Smooth muscle cell (in vitro differentiated cells): ENCODE results near the gene TRIO. TPM values are rescaled to one million over a fixed set of nuclear protein-coding genes. Genes with fewer than 3 reads are reported as not detected.

ENCODE experiments used
- DNase-seq: peaks from one replicate; lab custom pipeline; 2025; ENCODE audit not compliant: unreplicated experiment; lab: John Stamatoyannopoulos, UW
- H2AFZ ChIP-seq: fragments of 200-600 bp; sonication (generic); 2 replicates; pipeline ENCODE4 v1.6.0; 2016; ENCODE audit warnings: antibody characterized with exemption, low read depth, mild to moderate bottlenecking
- H3F3A ChIP-seq: fragments of 200-600 bp; sonication (generic); 2 replicates; pipeline ENCODE4 v1.6.0; 2017; ENCODE audit warnings: antibody characterized with exemption, low read depth
- H3K27ac ChIP-seq: fragments of 200-600 bp; sonication (generic); 2 replicates; pipeline ENCODE4 v1.5.1; 2016; ENCODE audit warnings: low read depth, mild to moderate bottlenecking
- H3K27me3 ChIP-seq: fragments of 200-600 bp; sonication (generic); 2 replicates; pipeline ENCODE4 v1.6.1; 2016; ENCODE audit warnings: low read depth, mild to moderate bottlenecking
- H3K36me3 ChIP-seq: fragments of 200-600 bp; sonication (generic); 2 replicates; pipeline ENCODE4 v1.5.1; 2016; ENCODE audit warnings: low read depth
- H3K4me1 ChIP-seq: fragments of 200-600 bp; sonication (generic); 2 replicates; pipeline ENCODE4 v1.5.1; 2016; ENCODE audit warnings: low read depth
- H3K4me2 ChIP-seq: fragments of 200-600 bp; sonication (generic); 2 replicates; pipeline ENCODE4 v1.6.0; 2016; ENCODE audit warnings: mild to moderate bottlenecking
- H3K4me3 ChIP-seq: fragments of 200-600 bp; sonication (generic); 2 replicates; pipeline ENCODE4 v1.5.1; 2016; ENCODE audit warnings: mild to moderate bottlenecking
- H3K79me2 ChIP-seq: fragments of 200-600 bp; sonication (generic); 2 replicates; pipeline ENCODE4 v1.6.0; 2016; ENCODE audit warnings: low read depth, mild to moderate bottlenecking
- H3K9ac ChIP-seq: fragments of 200-600 bp; sonication (generic); 2 replicates; pipeline ENCODE4 v1.6.0; 2016; ENCODE audit warnings: low read depth
- H3K9me3 ChIP-seq: fragments of 200-600 bp; sonication (generic); replicated peaks from 2 replicates; pipeline ENCODE4 v1.5.1; 2016; ENCODE audit warnings: low read depth
- H4K20me1 ChIP-seq: fragments of 200-600 bp; sonication (generic); 2 replicates; pipeline ENCODE4 v1.6.0; 2016; ENCODE audit warnings: low read depth
- WGBS: methylation state at CpG from one replicate; pipeline ENCODE4 v1.1.7; 2016; ENCODE audit warnings: low lambda C conversion rate; 5-methylcytosine and 5-hydroxymethylcytosine counted together
- polyA plus RNA-seq: library from polyadenylated mRNA; unstranded; fragments of >200 nt; fragmentation: Nextera tagmentation; extraction: Ambion mirVana; gene quantifications from 2 replicates; pipeline ENCODE4 v1.2.1, GENCODE V29; 2016
- total RNA-seq: library from RNA; depleted of rRNA; stranded (reverse); fragments of >200 nt; gene quantifications from 2 replicates; pipeline ENCODE4 v1.2.3, GENCODE V29; 2014
- TF ChIP-seq, protein P1 (sequence below): fragments of 200-600 bp; sonication (generic); IDR thresholded peaks from 2 replicates; pipeline ENCODE4 v1.5.1; 2017; ENCODE audit warnings: borderline replicate concordance, mild to moderate bottlenecking, antibody characterized with exemption; ENCODE audit not compliant: insufficient read depth, poor library complexity, severe bottlenecking

Gene TRIO
- total and polyA plus RNA-seq, 2 experiments from 2014 or later, result 10.2 to 118 TPM

DNA sequence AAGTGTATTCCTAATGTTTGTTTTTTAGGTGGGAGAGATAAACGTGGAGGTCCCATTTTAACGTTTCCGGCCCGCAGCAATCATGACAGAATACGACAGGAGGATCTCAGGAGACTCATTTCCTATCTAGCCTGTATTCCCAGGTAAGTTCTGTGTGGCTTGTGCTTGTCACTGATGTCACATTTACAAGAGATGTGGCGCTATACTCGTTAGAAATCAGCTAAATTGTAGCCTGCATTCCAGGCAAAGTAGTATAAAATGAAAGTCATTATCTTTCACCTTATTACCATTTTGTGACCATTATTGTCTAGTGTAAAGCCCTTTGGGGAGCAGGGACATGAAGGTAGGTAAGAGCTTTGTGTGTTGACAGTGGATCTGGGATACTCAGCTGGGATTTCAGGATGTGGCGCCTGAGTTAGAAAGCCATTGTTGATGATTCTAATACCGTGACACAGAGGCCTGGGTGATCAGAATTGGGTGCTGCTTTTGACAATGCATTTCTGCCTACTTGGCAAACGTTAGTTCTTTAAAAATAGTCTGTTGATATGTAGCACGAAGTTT lies 137.2 kb downstream of the TRIO start:
- H3K27ac ChIP-seq, result no peak overlapping the region
- H4K20me1 ChIP-seq, result peaks cover 100% of the 10 kb centered on the region
- DNase-seq, result no peak
- no peak overlapping the region for H3K4me3 ChIP-seq
- H3F3A ChIP-seq, result peaks cover 13% of the 10 kb centered on the region
- peaks cover 10% of the 10 kb centered on the region for H3K36me3 ChIP-seq
- peaks cover 19% of the 10 kb centered on the region for H3K4me1 ChIP-seq
- H3K27me3 ChIP-seq, result no peaks in the 10 kb centered on the region
- H3K9me3 ChIP-seq, result no peaks in the 10 kb centered on the region
- WGBS, result 93% methylated on average over 11 of the region's 11 CpGs
- peaks cover 71% of the 10 kb centered on the region for H3K79me2 ChIP-seq
- no peak overlapping the region for H3K4me2 ChIP-seq
- TF ChIP-seq, protein P1, sequence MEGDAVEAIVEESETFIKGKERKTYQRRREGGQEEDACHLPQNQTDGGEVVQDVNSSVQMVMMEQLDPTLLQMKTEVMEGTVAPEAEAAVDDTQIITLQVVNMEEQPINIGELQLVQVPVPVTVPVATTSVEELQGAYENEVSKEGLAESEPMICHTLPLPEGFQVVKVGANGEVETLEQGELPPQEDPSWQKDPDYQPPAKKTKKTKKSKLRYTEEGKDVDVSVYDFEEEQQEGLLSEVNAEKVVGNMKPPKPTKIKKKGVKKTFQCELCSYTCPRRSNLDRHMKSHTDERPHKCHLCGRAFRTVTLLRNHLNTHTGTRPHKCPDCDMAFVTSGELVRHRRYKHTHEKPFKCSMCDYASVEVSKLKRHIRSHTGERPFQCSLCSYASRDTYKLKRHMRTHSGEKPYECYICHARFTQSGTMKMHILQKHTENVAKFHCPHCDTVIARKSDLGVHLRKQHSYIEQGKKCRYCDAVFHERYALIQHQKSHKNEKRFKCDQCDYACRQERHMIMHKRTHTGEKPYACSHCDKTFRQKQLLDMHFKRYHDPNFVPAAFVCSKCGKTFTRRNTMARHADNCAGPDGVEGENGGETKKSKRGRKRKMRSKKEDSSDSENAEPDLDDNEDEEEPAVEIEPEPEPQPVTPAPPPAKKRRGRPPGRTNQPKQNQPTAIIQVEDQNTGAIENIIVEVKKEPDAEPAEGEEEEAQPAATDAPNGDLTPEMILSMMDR, result no peak
- H2AFZ ChIP-seq, result no peak overlapping the region
- H3K9ac ChIP-seq, result no peak overlapping the region

GRCh38 chr5:14281746-14282181 lies 138.6 kb downstream of the TRIO start:
- H3K9me3 ChIP-seq, result no peaks in the 10 kb centered on the region
- H3K36me3 ChIP-seq, result peaks cover 10% of the 10 kb centered on the region
- H3K9ac ChIP-seq, result no peak overlapping the region
- no peaks in the 10 kb centered on the region for H3K27me3 ChIP-seq
- peaks cover 13% of the 10 kb centered on the region for H3F3A ChIP-seq
- H3K4me1 ChIP-seq, result peaks cover 23% of the 10 kb centered on the region
- WGBS, result 91% methylated on average over 3 of the region's 3 CpGs
- peaks cover 100% of the 10 kb centered on the region for H4K20me1 ChIP-seq
- no peak overlapping the region for H3K4me2 ChIP-seq
- DNase-seq, result no peak
- no peak overlapping the region for H3K4me3 ChIP-seq
- TF ChIP-seq, protein P1, result no peak
- no peak overlapping the region for H3K27ac ChIP-seq
- H3K79me2 ChIP-seq, result peaks cover 57% of the 10 kb centered on the region
- no peak overlapping the region for H2AFZ ChIP-seq

- Histone ChIP-seq H3K4me2 (no peak overlapping the region), H3K27ac (no peak overlapping the region), H3K9me3 (no peaks in the 10 kb centered on the region), H4K20me1 (peaks cover 100% of the 10 kb centered on the region), H3K4me3 (no peak overlapping the region), H2AFZ (no peak overlapping the region), H3K9ac (no peak overlapping the region), H3F3A (peaks cover 13% of the 10 kb centered on the region), H3K36me3 (peaks cover 12% of the 10 kb centered on the region), H3K4me1 (peaks cover 23% of the 10 kb centered on the region), H3K27me3 (no peaks in the 10 kb centered on the region), H3K79me2 (peaks cover 44% of the 10 kb centered on the region)
- DNase-seq, result no peak
- TF ChIP-seq, protein P1, result no peak
- WGBS, result 87% methylated on average over 4 of the region's 4 CpGs
These were observed 140.0 kb downstream of the TRIO start for GRCh38 chr5:14283139-14283538.
